ENCODE data around the gene ADAMTS14. TPM values are rescaled to one million over a fixed set of nuclear protein-coding genes. Genes with fewer than 3 reads are reported as not detected.
A peak's percentile ranks its signal among the peaks of the same experiment; 100 is the strongest.

ADAMTS14 gene
- total RNA-seq, 1 experiment from 2014 or later: 1.6 TPM

- H3K14ac ChIP-seq (ENCODE audit: insufficient read depth, low read length): no peak within 1 kb of the TSS
- H4K91ac ChIP-seq (ENCODE audit: insufficient read length, low read depth, low read length): no peak within 1 kb of the TSS
- H3K23ac ChIP-seq (ENCODE audit: insufficient read length, low read depth, low read length): no peak within 1 kb of the TSS
- no peaks in the 10 kb centered on the region for H3K27me3 ChIP-seq (ENCODE audit: insufficient read depth, low read length)
- no peak within 1 kb of the TSS for H2BK120ac ChIP-seq (ENCODE audit: low read depth, low read length, poor library complexity, severe bottlenecking)
- H2BK12ac ChIP-seq (ENCODE audit: insufficient read length, low read depth, low read length): no peak within 1 kb of the TSS
- no peak within 1 kb of the TSS for H3K4me2 ChIP-seq (ENCODE audit: insufficient read depth, insufficient read length, low read length)
- no peaks in the 10 kb centered on the region for H3K79me2 ChIP-seq (ENCODE audit: insufficient read depth, low read length)
- no peaks in the 10 kb centered on the region for H3K4me1 ChIP-seq (ENCODE audit: insufficient read depth, low read length)
- no peak within 1 kb of the TSS for H3K9ac ChIP-seq (ENCODE audit: extremely low read depth, insufficient read length, low read length)
- H3K9me3 ChIP-seq (ENCODE audit: control insufficient read depth, low read depth, low read length): no peaks in the 10 kb centered on the region
- no peak within 1 kb of the TSS for H3K4me3 Mint-ChIP-seq
- DNase-seq: no peak
- no peaks in the 10 kb centered on the region for H3K36me3 Mint-ChIP-seq (ENCODE audit: insufficient read depth in 1 of 3, low read depth in 3 of 3)
- no peak within 1 kb of the TSS for H3K56ac ChIP-seq (ENCODE audit: insufficient read length, low read depth, low read length)
- peaks cover 4% of the 10 kb centered on the region; the same call in 1 of the 2 replicates for H3K27me3 Mint-ChIP-seq (ENCODE audit: low read depth)
- no peak within 1 kb of the TSS for H2BK5ac ChIP-seq (ENCODE audit: insufficient read length, low read length)
- H4K8ac ChIP-seq (replicated peaks; ENCODE audit: insufficient read length, low read depth, low read length): no peak within 1 kb of the TSS
- WGBS (ENCODE audit: extremely low coverage, insufficient read length, low lambda C conversion rate): no CpG with 5 or more reads among the region's 4 CpGs
- no peaks in the 10 kb centered on the region for H4K20me1 ChIP-seq (ENCODE audit: control insufficient read depth, insufficient read depth, insufficient read length)
- H3K23me2 ChIP-seq (ENCODE audit: insufficient read length, low read depth, low read length, poor library complexity, severe bottlenecking): no peaks in the 10 kb centered on the region
- H3K79me1 ChIP-seq (ENCODE audit: insufficient read depth, low read depth, low read length, poor library complexity, severe bottlenecking): no peaks in the 10 kb centered on the region
- H3K4ac ChIP-seq (ENCODE audit: low read depth, low read length): no peak within 1 kb of the TSS
- H3K4me1 Mint-ChIP-seq: no peaks in the 10 kb centered on the region; a peak in 1 of 4 replicates
- no peak within 1 kb of the TSS for H2BK20ac ChIP-seq (ENCODE audit: low read depth, low read length, poor library complexity, severe bottlenecking)
- H3T11ph ChIP-seq (ENCODE audit: low read length): no peak within 1 kb of the TSS
- no peak for TF ChIP-seq CTCF (conservative IDR thresholded peaks at IDR 0.05)
- peak within 1 kb of the TSS in 1 of 3 experiments; percentile 20; a peak in 1 of 7 replicates for H3K27ac Mint-ChIP-seq
- no peak within 1 kb of the TSS for H2BK15ac ChIP-seq (ENCODE audit: low read depth, low read length)
- no peak within 1 kb of the TSS for H2AFZ ChIP-seq (ENCODE audit: low read length)
- H3K18ac ChIP-seq (ENCODE audit: insufficient read length, low read depth, low read length): no peak within 1 kb of the TSS
- H3K9me3 Mint-ChIP-seq: no peaks in the 10 kb centered on the region
- no peak within 1 kb of the TSS for H4K5ac ChIP-seq (ENCODE audit: insufficient read length, low read depth, low read length)
- no peak within 1 kb of the TSS for H2AK5ac ChIP-seq (ENCODE audit: insufficient read length, low read length)
- no peak within 1 kb of the TSS for H3K27ac ChIP-seq (ENCODE audit: insufficient read length, low read depth, low read length)
These were observed 112.9 kb downstream of the ADAMTS14 start, which contains the start of gene TBATA for GRCh38 chr10:70785190-70785589. Gene TBATA, minus strand, starts transcription at chr10:70785377. Its CDS starts 1,998 bp downstream, at chr10:70783379.
